BE2C (cell line): Measurements from ENCODE around the gene TNNC2.
"Not testable (repeated sequence)": the region's sequence is repeated elsewhere in the genome, so short reads cannot be mapped to it uniquely, and the experiment has no call there.

Experiments
- DNase-seq: peaks from one replicate; pipeline ENCODE4 v3.0.0-alpha.2; 2020
- H3K27me3 ChIP-seq: fragments of 250-450 bp; sonication (Bioruptor Pico); 2 replicates; pipeline ENCODE4 v1.5.1; 2020; ENCODE audit warnings: mild to moderate bottlenecking
- H3K36me3 ChIP-seq: fragments of 250-450 bp; sonication (Bioruptor Pico); 2 replicates; pipeline ENCODE4 v1.5.1; 2020; ENCODE audit warnings: mild to moderate bottlenecking
- H3K4me1 ChIP-seq: fragments of 250-450 bp; sonication (Bioruptor Pico); 2 replicates; pipeline ENCODE4 v1.5.1; 2020
- H3K4me3 ChIP-seq: 2 replicates; pipeline ENCODE4 v1.5.1; 2011; ENCODE audit warnings: low read depth, low read length
- H3K9me3 ChIP-seq: fragments of 250-450 bp; sonication (Bioruptor Pico); 2 replicates; pipeline ENCODE4 v1.5.1; 2020
- CTCF ChIP-seq: IDR thresholded peaks from 2 replicates; pipeline ENCODE4 v1.5.1; 2012; ENCODE audit warnings: mild to moderate bottlenecking, low read depth, low read length

Gene TNNC2

GRCh38 chr20:45834797-45835161, 7.7 kb upstream of the TNNC2 start:
- DNase-seq: no peak
- no peaks in the 10 kb centered on the region for H3K9me3 ChIP-seq
- H3K4me3 ChIP-seq: no peak overlapping the region
- no peaks in the 10 kb centered on the region for H3K27me3 ChIP-seq
- H3K36me3 ChIP-seq: no peaks in the 10 kb centered on the region
- H3K4me1 ChIP-seq: no peaks in the 10 kb centered on the region; the same call in 1 of the 2 replicates
- no peak for TF ChIP-seq CTCF

GRCh38 chr20:45833883-45834796, 7.0 kb upstream of the TNNC2 start:
- Histone ChIP-seq H3K4me3 (peak overlapping the region; percentile 72), H3K27me3 (no peaks in the 10 kb centered on the region), H3K36me3 (no peaks in the 10 kb centered on the region), H3K9me3 (no peaks in the 10 kb centered on the region), H3K4me1 (no peaks in the 10 kb centered on the region; the same call in 1 of the 2 replicates)
- DNase-seq: peak; percentile 63
- no peak for TF ChIP-seq CTCF

GRCh38 chr20:45833030-45833882, 6.1 kb upstream of the TNNC2 start, which contains the start of gene SNX21:
SNX21 (plus strand) TSS chr20:45833799; CDS start chr20:45833920, 121 bp downstream.
- H3K36me3 ChIP-seq: no peaks in the 10 kb centered on the region
- TF ChIP-seq CTCF: no peak
- peak within 1 kb of the TSS; percentile 72 for H3K4me3 ChIP-seq
- no peaks in the 10 kb centered on the region for H3K27me3 ChIP-seq
- H3K4me1 ChIP-seq: no peaks in the 10 kb centered on the region; the same call in 1 of the 2 replicates
- H3K9me3 ChIP-seq: no peaks in the 10 kb centered on the region
- DNase-seq: peak; percentile 84

- H3K27me3 ChIP-seq: no peaks in the 10 kb centered on the region
- H3K36me3 ChIP-seq: no peaks in the 10 kb centered on the region
- no peaks in the 10 kb centered on the region; the same call in 1 of the 2 replicates for H3K4me1 ChIP-seq
- no peak overlapping the region for H3K4me3 ChIP-seq
- H3K9me3 ChIP-seq: no peaks in the 10 kb centered on the region
- DNase-seq: no peak
- no peak for TF ChIP-seq CTCF
Observed at GRCh38 chr20:45832619-45833018, 5.5 kb upstream of the TNNC2 start.

- not testable (repeated sequence) for H3K36me3 ChIP-seq, H3K9me3 ChIP-seq, DNase-seq, H3K4me1 ChIP-seq, H3K27me3 ChIP-seq, H3K4me3 ChIP-seq
Observed at GRCh38 chr20:45829673-45830106, 2.6 kb upstream of the TNNC2 start.

GRCh38 chr20:45828589-45828988, 1.5 kb upstream of the TNNC2 start:
- TF ChIP-seq CTCF: no peak
- Histone ChIP-seq H3K27me3 (no peaks in the 10 kb centered on the region), H3K4me1 (no peaks in the 10 kb centered on the region), H3K4me3 (no peak overlapping the region), H3K9me3 (no peaks in the 10 kb centered on the region), H3K36me3 (no peaks in the 10 kb centered on the region)
- DNase-seq: no peak
